ENCODE data around the gene CNTN4.

Gene CNTN4

GRCh38 chr3:2872884-2873283, 774.2 kb downstream of the CNTN4 start:
- Histone ChIP-seq H3K4me3 (ENCODE audit: insufficient read depth in 1 of 2, low read depth in 1 of 2, low read length in 2 of 2) (no peak overlapping the region), H3K9ac (ENCODE audit: low read length) (no peak overlapping the region), H3K36me3 (ENCODE audit: control insufficient read depth in 1 of 2, insufficient read depth in 2 of 2, low read depth in 1 of 2, low read length in 2 of 2) (no peaks in the 10 kb centered on the region), H3K14ac (ENCODE audit: low read length in 2 of 2) (no peak overlapping the region), H4K91ac (ENCODE audit: low read length) (no peak overlapping the region), H3K27me3 (ENCODE audit: control insufficient read depth in 1 of 2, insufficient read depth in 1 of 2, low read length in 2 of 2) (no peaks in the 10 kb centered on the region), H3K18ac (ENCODE audit: low read depth in 1 of 2, low read length in 2 of 2) (no peak overlapping the region), H3K9me3 (ENCODE audit: control insufficient read depth, low read length) (no peaks in the 10 kb centered on the region), H3K4me2 (ENCODE audit: low read length, poor library complexity, severe bottlenecking) (no peak overlapping the region), H2AK5ac (ENCODE audit: low read length, severe bottlenecking) (no peak overlapping the region), H4K8ac (ENCODE audit: low read length) (no peak overlapping the region), H3K23ac (ENCODE audit: low read length in 2 of 2) (no peak overlapping the region), H2BK12ac (ENCODE audit: low read length in 2 of 2) (no peak overlapping the region), H2AFZ (ENCODE audit: low read depth, low read length) (no peak overlapping the region), H3K4me1 (ENCODE audit: control insufficient read depth, insufficient read depth, low read depth, low read length) (no peaks in the 10 kb centered on the region), H2BK15ac (ENCODE audit: low read depth, poor library complexity, severe bottlenecking) (no peak overlapping the region), H3K4ac (ENCODE audit: low read depth in 1 of 2, low read length in 2 of 2) (no peak overlapping the region), H3K27ac (ENCODE audit: low read length, poor library complexity, severe bottlenecking) (no peak overlapping the region), H2BK120ac (ENCODE audit: low read depth, low read length) (no peak overlapping the region), H2BK5ac (ENCODE audit: low read depth, low read length, poor library complexity, severe bottlenecking) (no peak overlapping the region), H3K79me1 (replicated peaks; ENCODE audit: low read length, poor library complexity, severe bottlenecking) (no peaks in the 10 kb centered on the region)
- DNase-seq, result peak; percentile 40
- WGBS, result 60% methylated on average over 2 of the region's 2 CpGs

GRCh38 chr3:2873986-2874385, 775.3 kb downstream of the CNTN4 start:
- Histone ChIP-seq H3K9me3 (ENCODE audit: control insufficient read depth, low read length) (no peaks in the 10 kb centered on the region), H3K23ac (ENCODE audit: low read length in 2 of 2) (no peak overlapping the region), H3K27me3 (ENCODE audit: control insufficient read depth in 1 of 2, insufficient read depth in 1 of 2, low read length in 2 of 2) (no peaks in the 10 kb centered on the region), H2AFZ (ENCODE audit: low read depth, low read length) (no peak overlapping the region), H3K4me1 (ENCODE audit: control insufficient read depth, insufficient read depth, low read depth, low read length) (no peaks in the 10 kb centered on the region), H3K14ac (ENCODE audit: low read length in 2 of 2) (no peak overlapping the region), H3K18ac (ENCODE audit: low read depth in 1 of 2, low read length in 2 of 2) (no peak overlapping the region), H3K79me1 (replicated peaks; ENCODE audit: low read length, poor library complexity, severe bottlenecking) (no peaks in the 10 kb centered on the region), H3K36me3 (ENCODE audit: control insufficient read depth in 1 of 2, insufficient read depth in 2 of 2, low read depth in 1 of 2, low read length in 2 of 2) (no peaks in the 10 kb centered on the region), H3K4me3 (ENCODE audit: insufficient read depth in 1 of 2, low read depth in 1 of 2, low read length in 2 of 2) (no peak overlapping the region), H3K27ac (ENCODE audit: low read length, poor library complexity, severe bottlenecking) (no peak overlapping the region), H4K91ac (ENCODE audit: low read length) (no peak overlapping the region), H2BK12ac (ENCODE audit: low read length in 2 of 2) (no peak overlapping the region), H4K8ac (ENCODE audit: low read length) (no peak overlapping the region), H3K4ac (ENCODE audit: low read depth in 1 of 2, low read length in 2 of 2) (no peak overlapping the region), H2BK15ac (ENCODE audit: low read depth, poor library complexity, severe bottlenecking) (no peak overlapping the region), H2BK120ac (ENCODE audit: low read depth, low read length) (no peak overlapping the region), H3K4me2 (ENCODE audit: low read length, poor library complexity, severe bottlenecking) (no peak overlapping the region), H2BK5ac (ENCODE audit: low read depth, low read length, poor library complexity, severe bottlenecking) (no peak overlapping the region), H3K9ac (ENCODE audit: low read length) (no peak overlapping the region), H2AK5ac (ENCODE audit: low read length, severe bottlenecking) (no peak overlapping the region)
- WGBS, result 90% methylated on average over 2 of the region's 2 CpGs
- no peak for DNase-seq

- DNase-seq, result no peak
- H3K36me3 ChIP-seq (ENCODE audit: control insufficient read depth in 1 of 2, insufficient read depth in 2 of 2, low read depth in 1 of 2, low read length in 2 of 2), result no peaks in the 10 kb centered on the region
- no peaks in the 10 kb centered on the region for H3K4me1 ChIP-seq (ENCODE audit: control insufficient read depth, insufficient read depth, low read depth, low read length)
- H2BK120ac ChIP-seq (ENCODE audit: low read depth, low read length), result no peak overlapping the region
- H3K9me3 ChIP-seq (ENCODE audit: control insufficient read depth, low read length), result no peaks in the 10 kb centered on the region
- H3K18ac ChIP-seq (ENCODE audit: low read depth in 1 of 2, low read length in 2 of 2), result no peak overlapping the region
- H2AK5ac ChIP-seq (ENCODE audit: low read length, severe bottlenecking), result no peak overlapping the region
- no peak overlapping the region for H4K91ac ChIP-seq (ENCODE audit: low read length)
- no peak overlapping the region for H2BK15ac ChIP-seq (ENCODE audit: low read depth, poor library complexity, severe bottlenecking)
- H2BK5ac ChIP-seq (ENCODE audit: low read depth, low read length, poor library complexity, severe bottlenecking), result no peak overlapping the region
- H3K4ac ChIP-seq (ENCODE audit: low read depth in 1 of 2, low read length in 2 of 2), result no peak overlapping the region
- H3K4me3 ChIP-seq (ENCODE audit: insufficient read depth in 1 of 2, low read depth in 1 of 2, low read length in 2 of 2), result no peak overlapping the region
- H3K79me1 ChIP-seq (replicated peaks; ENCODE audit: low read length, poor library complexity, severe bottlenecking), result no peaks in the 10 kb centered on the region
- no peak overlapping the region for H3K23ac ChIP-seq (ENCODE audit: low read length in 2 of 2)
- H3K4me2 ChIP-seq (ENCODE audit: low read length, poor library complexity, severe bottlenecking), result no peak overlapping the region
- H4K8ac ChIP-seq (ENCODE audit: low read length), result no peak overlapping the region
- H2BK12ac ChIP-seq (ENCODE audit: low read length in 2 of 2), result no peak overlapping the region
- no peak overlapping the region for H3K14ac ChIP-seq (ENCODE audit: low read length in 2 of 2)
- no peak overlapping the region for H3K9ac ChIP-seq (ENCODE audit: low read length)
- H3K27me3 ChIP-seq (ENCODE audit: control insufficient read depth in 1 of 2, insufficient read depth in 1 of 2, low read length in 2 of 2), result no peaks in the 10 kb centered on the region
- H2AFZ ChIP-seq (ENCODE audit: low read depth, low read length), result no peak overlapping the region
- H3K27ac ChIP-seq (ENCODE audit: low read length, poor library complexity, severe bottlenecking), result no peak overlapping the region
- 85% methylated on average over 3 of the region's 3 CpGs for WGBS
Measured at GRCh38 chr3:2875699-2876098, 777.0 kb downstream of the CNTN4 start.

DNA sequence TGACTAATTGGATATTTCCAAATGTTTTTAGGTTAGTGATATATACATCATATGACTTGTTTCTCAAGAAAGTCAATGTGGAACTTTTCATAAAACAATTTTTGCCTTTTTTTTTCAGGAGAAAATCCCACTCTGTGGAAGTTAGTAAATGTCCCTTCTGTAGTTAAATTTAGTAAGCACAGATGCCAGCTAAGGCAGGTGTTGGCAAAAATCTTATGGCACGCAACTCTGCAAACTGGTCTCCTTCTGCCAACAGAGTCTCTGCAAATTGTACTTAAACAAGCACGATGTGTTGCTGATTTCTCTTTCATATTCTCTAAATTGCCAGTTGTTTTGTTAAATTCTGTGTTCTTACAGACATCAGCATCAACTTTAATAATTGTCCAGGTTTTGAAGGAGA, 777.7 kb downstream of the CNTN4 start:
- DNase-seq, result no peak
- WGBS, result 89% methylated on average over 2 of the region's 2 CpGs
- no peak overlapping the region for H4K8ac ChIP-seq (ENCODE audit: low read length)

More for the DNA sequence above, 777.7 kb downstream of the CNTN4 start:
- no peak overlapping the region for H3K23ac ChIP-seq (ENCODE audit: low read length in 2 of 2)
- H3K18ac ChIP-seq (ENCODE audit: low read depth in 1 of 2, low read length in 2 of 2), result no peak overlapping the region
- H3K4ac ChIP-seq (ENCODE audit: low read depth in 1 of 2, low read length in 2 of 2), result no peak overlapping the region
- no peak overlapping the region for H3K4me2 ChIP-seq (ENCODE audit: low read length, poor library complexity, severe bottlenecking)
- no peak overlapping the region for H4K91ac ChIP-seq (ENCODE audit: low read length)
- no peaks in the 10 kb centered on the region for H3K36me3 ChIP-seq (ENCODE audit: control insufficient read depth in 1 of 2, insufficient read depth in 2 of 2, low read depth in 1 of 2, low read length in 2 of 2)
- no peak overlapping the region for H2BK15ac ChIP-seq (ENCODE audit: low read depth, poor library complexity, severe bottlenecking)
- H3K27me3 ChIP-seq (ENCODE audit: control insufficient read depth in 1 of 2, insufficient read depth in 1 of 2, low read length in 2 of 2), result no peaks in the 10 kb centered on the region
- no peaks in the 10 kb centered on the region for H3K9me3 ChIP-seq (ENCODE audit: control insufficient read depth, low read length)
- H2BK120ac ChIP-seq (ENCODE audit: low read depth, low read length), result no peak overlapping the region
- no peak overlapping the region for H2BK5ac ChIP-seq (ENCODE audit: low read depth, low read length, poor library complexity, severe bottlenecking)
- no peak overlapping the region for H2BK12ac ChIP-seq (ENCODE audit: low read length in 2 of 2)
- no peak overlapping the region for H3K14ac ChIP-seq (ENCODE audit: low read length in 2 of 2)
- no peak overlapping the region for H2AFZ ChIP-seq (ENCODE audit: low read depth, low read length)
- no peak overlapping the region for H3K27ac ChIP-seq (ENCODE audit: low read length, poor library complexity, severe bottlenecking)
- no peak overlapping the region for H3K9ac ChIP-seq (ENCODE audit: low read length)
- no peak overlapping the region for H3K4me3 ChIP-seq (ENCODE audit: insufficient read depth in 1 of 2, low read depth in 1 of 2, low read length in 2 of 2)
- H3K79me1 ChIP-seq (replicated peaks; ENCODE audit: low read length, poor library complexity, severe bottlenecking), result no peaks in the 10 kb centered on the region
- H2AK5ac ChIP-seq (ENCODE audit: low read length, severe bottlenecking), result no peak overlapping the region
- no peaks in the 10 kb centered on the region for H3K4me1 ChIP-seq (ENCODE audit: control insufficient read depth, insufficient read depth, low read depth, low read length)
